GM13976 (cell line): ENCODE data around the gene TMEM234.

Experiments
- DNase-seq: peaks from one replicate; pipeline ENCODE4 v3.0.0; 2012; ENCODE audit warnings: low spot score
- in situ Hi-C: fragments of 300-500 bp; cut with MboI; formaldehyde crosslinking; loops from one replicate; pipeline ENCODE4 v1.12.0; 2022; ENCODE audit warnings: low sequenced_read_pairs, mixed read lengths, inconsistent platforms; ENCODE audit not compliant: unreplicated experiment
- TF ChIP-seq, protein P1 (sequence below): IDR thresholded peaks from 2 replicates; pipeline ENCODE4 v1.5.1; 2012; ENCODE audit warnings: borderline replicate concordance, mild to moderate bottlenecking; ENCODE audit not compliant: insufficient read depth; ENCODE audit errors: extremely low read depth, missing control alignments, control extremely low read depth

Gene TMEM234

DNA sequence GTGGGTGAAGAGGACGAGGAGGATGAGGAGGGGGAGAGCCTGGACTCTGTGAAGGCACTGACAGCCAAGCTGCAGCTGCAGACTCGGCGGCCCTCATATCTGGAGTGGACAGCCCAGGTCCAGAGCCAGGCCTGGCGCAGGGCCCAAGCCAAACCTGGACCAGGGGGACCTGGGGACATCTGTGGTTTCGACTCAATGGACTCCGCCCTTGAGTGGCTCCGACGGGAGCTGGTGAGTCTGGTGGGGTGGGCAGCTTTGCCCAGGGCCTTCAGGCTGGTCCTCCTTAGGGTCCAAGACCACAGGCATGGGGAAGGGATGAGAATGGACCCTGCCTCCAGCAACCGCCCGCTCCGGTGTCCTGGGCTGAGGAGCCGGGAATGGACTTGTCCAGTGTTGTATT, 25.3 kb upstream of the TMEM234 start:
- in situ Hi-C loops, result no loop called here
- TF ChIP-seq, protein P1, sequence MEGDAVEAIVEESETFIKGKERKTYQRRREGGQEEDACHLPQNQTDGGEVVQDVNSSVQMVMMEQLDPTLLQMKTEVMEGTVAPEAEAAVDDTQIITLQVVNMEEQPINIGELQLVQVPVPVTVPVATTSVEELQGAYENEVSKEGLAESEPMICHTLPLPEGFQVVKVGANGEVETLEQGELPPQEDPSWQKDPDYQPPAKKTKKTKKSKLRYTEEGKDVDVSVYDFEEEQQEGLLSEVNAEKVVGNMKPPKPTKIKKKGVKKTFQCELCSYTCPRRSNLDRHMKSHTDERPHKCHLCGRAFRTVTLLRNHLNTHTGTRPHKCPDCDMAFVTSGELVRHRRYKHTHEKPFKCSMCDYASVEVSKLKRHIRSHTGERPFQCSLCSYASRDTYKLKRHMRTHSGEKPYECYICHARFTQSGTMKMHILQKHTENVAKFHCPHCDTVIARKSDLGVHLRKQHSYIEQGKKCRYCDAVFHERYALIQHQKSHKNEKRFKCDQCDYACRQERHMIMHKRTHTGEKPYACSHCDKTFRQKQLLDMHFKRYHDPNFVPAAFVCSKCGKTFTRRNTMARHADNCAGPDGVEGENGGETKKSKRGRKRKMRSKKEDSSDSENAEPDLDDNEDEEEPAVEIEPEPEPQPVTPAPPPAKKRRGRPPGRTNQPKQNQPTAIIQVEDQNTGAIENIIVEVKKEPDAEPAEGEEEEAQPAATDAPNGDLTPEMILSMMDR, result no peak
- no peak for DNase-seq

DNA sequence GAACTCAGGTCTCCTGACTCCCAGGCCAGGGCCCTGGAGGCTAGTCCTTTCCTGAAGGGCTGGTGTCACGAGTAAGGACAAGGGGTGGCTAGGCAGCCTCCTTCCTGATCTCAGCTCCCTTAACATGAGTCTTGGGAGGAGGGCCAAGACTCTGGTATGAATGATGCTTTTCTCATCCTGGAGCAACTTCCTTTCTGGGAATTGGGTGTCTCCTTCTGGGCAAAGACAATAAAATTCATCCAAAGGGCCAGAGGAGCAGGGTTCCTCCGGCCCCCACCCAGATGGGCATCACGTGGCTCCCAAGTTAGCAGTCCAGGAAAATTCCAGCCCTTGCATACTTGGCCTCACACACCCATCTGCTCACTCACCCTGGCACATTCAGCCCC, 24.7 kb upstream of the TMEM234 start, which contains the start of gene FAM167B:
TSS of gene FAM167B (plus strand) at position 335 of the 386 bp plus-strand sequence. CDS start 200 bp downstream, outside the sequence.
- TF ChIP-seq, protein P1, result no peak
- in situ Hi-C loops, result no loop called here
- no peak for DNase-seq

DNA sequence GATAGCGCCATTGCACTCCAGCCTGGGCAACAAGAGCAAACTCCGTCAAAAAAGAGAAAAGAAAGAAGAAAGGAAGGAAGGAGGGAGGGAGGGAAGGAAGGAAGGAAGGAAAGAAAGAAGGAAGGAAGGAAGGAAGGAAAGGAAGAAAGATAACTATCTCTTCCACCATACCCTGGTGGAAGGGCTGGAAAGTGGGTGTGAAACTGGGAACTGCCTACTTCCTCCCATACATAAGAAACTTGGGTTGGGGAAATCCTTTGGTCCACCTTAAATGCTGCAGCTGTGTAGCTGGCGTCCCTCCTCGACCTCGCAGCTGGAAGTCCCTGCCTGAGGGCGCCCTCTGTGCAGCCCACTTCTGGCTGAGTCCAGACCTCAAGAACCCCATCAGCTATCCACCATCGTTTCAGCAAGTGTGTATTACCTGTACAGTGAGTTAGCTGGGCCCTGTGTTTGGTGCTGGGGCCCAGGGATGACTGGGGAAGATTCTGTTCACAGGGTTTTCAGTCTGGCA, 20.2 kb upstream of the TMEM234 start:
- in situ Hi-C loops, result no loop called here
- TF ChIP-seq, protein P1, result no peak
- no peak for DNase-seq

DNA sequence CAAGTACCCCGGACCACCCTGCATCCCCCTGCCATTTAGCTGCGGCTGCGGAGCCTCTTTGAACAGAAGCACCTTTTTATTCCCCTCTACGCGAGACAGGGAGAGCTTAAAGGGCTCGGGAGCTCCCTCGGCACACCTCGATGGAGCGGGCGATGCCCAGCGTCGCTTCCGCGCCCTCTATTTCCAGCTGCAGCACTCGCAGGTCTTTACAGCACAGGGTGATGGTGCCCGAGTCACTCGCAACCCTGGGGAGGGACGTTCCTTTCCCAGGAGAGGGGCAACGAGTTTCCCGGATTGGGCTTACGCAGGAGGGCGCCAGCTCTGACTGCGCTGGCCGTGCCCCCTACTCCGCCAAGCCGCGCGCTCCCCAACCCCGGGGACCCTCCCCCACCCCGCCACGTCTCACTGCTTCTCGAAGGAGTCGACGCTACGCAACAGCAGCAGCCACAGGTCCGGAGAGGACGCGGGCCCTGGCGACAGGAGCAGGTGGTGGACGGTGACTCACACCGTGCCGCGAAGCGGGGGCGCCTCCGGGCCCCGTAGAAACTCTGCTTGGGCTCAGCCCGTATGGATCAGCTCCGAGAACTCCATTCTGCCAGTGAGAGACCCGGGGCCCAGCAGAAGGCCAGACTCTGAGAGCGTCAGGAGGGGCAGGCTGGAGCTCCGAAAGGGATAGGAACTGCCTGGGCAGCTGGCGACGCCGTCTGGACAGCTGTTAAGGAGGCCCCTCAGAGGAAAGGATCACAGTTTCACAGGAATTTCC, 19.0 kb upstream of the TMEM234 start:
- DNase-seq, result peak; percentile 78
- in situ Hi-C loops, result no loop called here
- TF ChIP-seq, protein P1, result no peak

DNA sequence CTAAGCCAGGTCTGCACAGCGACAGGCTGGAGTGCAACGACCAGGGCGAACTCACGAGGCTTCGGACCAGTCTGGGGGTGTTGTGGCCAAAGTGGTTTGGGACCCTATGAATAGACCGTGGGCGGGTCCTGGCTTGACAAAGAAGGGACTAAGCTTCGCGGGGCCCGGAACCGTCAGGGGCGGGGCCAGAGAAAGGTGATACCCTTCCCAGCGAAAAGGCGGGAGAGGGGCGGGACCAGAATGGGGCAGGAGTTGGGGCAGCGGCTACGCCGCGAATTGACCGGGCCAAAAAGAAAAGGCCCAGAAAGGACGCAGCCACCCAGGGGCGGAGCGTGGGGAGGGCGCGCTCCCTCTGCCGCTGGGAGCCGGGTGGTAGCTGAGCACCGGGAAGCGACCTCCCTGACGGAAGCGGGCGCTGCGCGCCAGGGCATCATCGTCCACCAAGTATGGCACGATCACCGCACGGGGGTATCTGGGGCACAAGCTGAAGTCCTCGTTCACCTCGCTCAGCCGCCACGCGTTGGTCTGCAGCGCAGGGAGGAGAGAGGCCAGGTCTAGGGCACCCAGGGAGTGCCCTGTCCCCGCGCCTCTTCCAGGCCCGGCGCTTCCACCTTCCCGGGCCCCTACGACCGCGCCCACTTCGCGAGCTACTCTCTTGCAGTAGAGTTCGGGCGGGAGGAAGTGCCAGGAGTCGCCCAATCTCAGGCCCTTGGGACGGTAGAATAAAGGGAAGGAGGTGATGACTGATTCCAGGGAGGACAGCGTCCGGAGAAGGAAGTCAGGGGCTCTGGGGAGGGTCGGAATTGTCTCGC, 18.2 kb upstream of the TMEM234 start:
- TF ChIP-seq, protein P1, result no peak
- in situ Hi-C loops, result no loop called here
- DNase-seq, result no peak

DNA sequence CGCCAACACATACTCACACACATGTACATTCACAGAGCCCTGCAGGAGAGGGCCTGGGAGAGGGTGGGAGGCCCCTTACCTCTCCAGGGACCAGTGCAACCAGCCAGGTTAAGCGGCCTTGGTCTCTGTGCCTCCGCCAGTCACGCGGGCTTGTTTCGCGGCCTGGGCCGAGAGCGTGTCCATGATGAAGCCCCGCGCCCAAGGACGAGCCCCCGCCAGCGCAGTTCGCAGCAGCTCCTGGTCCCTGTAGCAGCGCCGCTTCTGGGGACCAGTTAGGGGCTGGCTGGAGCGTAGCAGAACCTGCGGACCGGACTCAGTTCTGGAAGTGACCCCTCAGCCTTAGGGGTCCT, 17.6 kb upstream of the TMEM234 start:
- DNase-seq, result no peak
- TF ChIP-seq, protein P1, result no peak
- in situ Hi-C loops, result no loop called here
